K562 (cell line): ENCODE results near the gene CNTF. TPM values are rescaled to one million over a fixed set of nuclear protein-coding genes. Genes with fewer than 3 reads are reported as not detected.
A peak's percentile ranks its signal among the peaks of the same experiment; 100 is the strongest.

Source experiments
- ATAC-seq: fragments of 200-7000 bp; cut with Tn5 transposase; 3 replicates; pipeline ENCODE4 v1.9.1; 2020; ENCODE audit warnings: moderate library complexity
- BruUV-seq: library from RNA; stranded (reverse); fragments of 400-500 nt; replicated peaks from 2 replicates; lab custom pipeline; 2021; lab: Mats Ljungman, UMichigan
- CTCF ChIA-PET: fragments of 300-600 bp; formaldehyde crosslinking; extraction: SDS; loops from one replicate; lab custom pipeline; 2021; ENCODE audit warnings: low intra/inter-chr PET ratio; lab: Yijun Ruan, JAX
- POLR2A ChIA-PET: fragments of 300-600, 350-650 bp; sonication (Branson Sonifier 250); formaldehyde crosslinking; extraction: SDS; loops from one replicate; lab custom pipeline; 2021; ENCODE audit warnings: antibody characterized with exemption, inconsistent platforms; lab: Yijun Ruan, JAX
- DNase-seq, 4 experiments: peaks; one replicate each; pipeline versions ENCODE4 v3.0.0 to v3.0.0-alpha.2; 2011 to 2018; ENCODE audit warnings: low spot score in 3 of 4, mixed read lengths in 3 of 4; ENCODE audit errors: extremely low read depth in 1 of 4
- FAIRE-seq: peaks from 2 replicates; lab custom pipeline; 2011; peaks lifted over from hg19 to GRCh38; lab: Jason Lieb, UNC
- H2AFZ ChIP-seq: 2 replicates; pipeline ENCODE4 v1.6.0; 2011; ENCODE audit warnings: low read depth, low read length, control low read depth, inconsistent platforms
- H3K27ac ChIP-seq: fragments of 200-600 bp; 3 replicates; pipeline ENCODE4 v1.8.0; 2011; ENCODE audit warnings: low read depth, mild to moderate bottlenecking, control low read depth, inconsistent platforms, low read length, moderate library complexity, mixed read lengths; ENCODE audit errors: extremely low read depth
- H3K27me3 ChIP-seq, 2 experiments: fragments of 300-600 bp in 1 of 2; 2 replicates in 1 of 2; 3 replicates in 1 of 2; pipeline versions ENCODE4 v1.6.0 to v1.8.0; 2011; ENCODE audit warnings: inconsistent platforms in 2 of 2, low read length in 2 of 2, mild to moderate bottlenecking in 1 of 2, mixed read lengths in 1 of 2, moderate library complexity in 1 of 2; ENCODE audit not compliant: control insufficient read depth in 2 of 2, insufficient read depth in 2 of 2
- H3K36me3 ChIP-seq: fragments of 300-600 bp; 3 replicates; pipeline ENCODE4 v1.8.0; 2011; ENCODE audit warnings: mild to moderate bottlenecking, low read length, inconsistent platforms; ENCODE audit not compliant: control insufficient read depth, insufficient read depth
- H3K4me1 ChIP-seq, 2 experiments: fragments of 200-600 bp in 1 of 2; replicated peaks in 1 of 2; 2 replicates in 1 of 2; 3 replicates in 1 of 2; pipeline versions ENCODE4 v1.5.1 to v1.8.0; 2011; ENCODE audit warnings: inconsistent platforms in 2 of 2, low read length in 2 of 2, mild to moderate bottlenecking in 1 of 2, mixed read lengths in 1 of 2, moderate library complexity in 1 of 2; ENCODE audit not compliant: control insufficient read depth in 2 of 2, insufficient read depth in 2 of 2
- H3K4me2 ChIP-seq: 2 replicates; pipeline ENCODE4 v1.6.1; 2011; ENCODE audit warnings: low read length, control low read depth, inconsistent platforms, mixed read lengths; ENCODE audit not compliant: insufficient read depth
- H3K4me3 ChIP-seq: fragments of 200-600 bp; sonication (generic), shearing (Covaris generic); 2 replicates; pipeline ENCODE4 v1.5.1; 2016; ENCODE audit warnings: control low read depth, inconsistent platforms
- H3K79me2 ChIP-seq: fragments of 200-600 bp; 3 replicates; pipeline ENCODE4 v1.8.0; 2011; ENCODE audit warnings: low read length, inconsistent platforms; ENCODE audit not compliant: control insufficient read depth, insufficient read depth
- H3K9ac ChIP-seq, 2 experiments: 2 replicates each; pipeline versions ENCODE4 v1.6.0 to v1.6.1; 2011; ENCODE audit warnings: low read depth in 2 of 2, low read length in 2 of 2, control low read depth in 1 of 2, inconsistent platforms in 1 of 2, mild to moderate bottlenecking in 1 of 2, mixed read lengths in 1 of 2; ENCODE audit not compliant: insufficient read depth in 1 of 2
- H3K9me1 ChIP-seq: one replicate; pipeline ENCODE4 v1.6.0; 2011; ENCODE audit warnings: inconsistent platforms, mild to moderate bottlenecking, low read length, moderate library complexity; ENCODE audit not compliant: control insufficient read depth, insufficient read depth
- H3K9me3 ChIP-seq: replicated peaks from 2 replicates; pipeline ENCODE4 v1.5.1; 2011; ENCODE audit warnings: low read depth, low read length, inconsistent platforms; ENCODE audit not compliant: control insufficient read depth, insufficient read depth
- H4K20me1 ChIP-seq: replicated peaks from 2 replicates; pipeline ENCODE4 v1.6.1; 2011; ENCODE audit warnings: low read length, inconsistent platforms, mixed read lengths; ENCODE audit not compliant: control insufficient read depth, insufficient read depth
- ESRRB ChIP-seq: fragments of 250-450 bp; sonication (Bioruptor Pico); IDR thresholded peaks from 2 replicates; pipeline ENCODE4 v1.5.0; 2020; ENCODE audit warnings: mild to moderate bottlenecking, moderate library complexity, borderline replicate concordance
- MLLT1 ChIP-seq, 2 experiments: fragments of 450-650 bp; IDR thresholded peaks; 2 replicates each; pipeline ENCODE4 v1.6.1; 2016
- OTX1 ChIP-seq: fragments of 450-650 bp; formaldehyde crosslinking; IDR thresholded peaks from 2 replicates; pipeline ENCODE4 v1.4.0; 2022; ENCODE audit warnings: mild to moderate bottlenecking
- ZEB2 ChIP-seq: fragments of 450-650 bp; IDR thresholded peaks from 2 replicates; pipeline ENCODE4 v1.6.1; 2016
- ZFP36 ChIP-seq: fragments of 150-350 bp; IDR thresholded peaks from 2 replicates; pipeline ENCODE4 v1.6.1; 2018; ENCODE audit warnings: low read length, low read depth; ENCODE audit not compliant: partially characterized antibody
- ZNF586 ChIP-seq: fragments of 450-650 bp; formaldehyde crosslinking; conservative IDR thresholded peaks from 2 replicates; pipeline ENCODE4 v1.4.0; 2020; ENCODE audit warnings: mild to moderate bottlenecking, moderate library complexity
- WGBS: fragments of 100-300 bp; shearing (Covaris generic); methylation state at CpG from one replicate; pipeline ENCODE4 v1.1.6; 2016; ENCODE audit warnings: low coverage, mixed read lengths; ENCODE audit not compliant: insufficient coverage; ENCODE audit errors: missing lambda C conversion rate; 5-methylcytosine and 5-hydroxymethylcytosine counted together
- in situ Hi-C: fragments of 300-500 bp; cut with MboI; formaldehyde crosslinking; loops from 4 replicates; pipeline ENCODE4 v1.15.0; 2018; ENCODE audit warnings: inconsistent platforms, mixed read lengths
- intact Hi-C: fragments of 100-400 bp; cut with micrococcal nuclease; formaldehyde crosslinking; loops from 2 replicates; pipeline ENCODE4 v1.14.2; 2022
- polyA plus RNA-seq, 8 experiments: library from polyadenylated mRNA; depleted of rRNA in 4 of 8; stranded (reverse) in 5 of 8; unstranded in 3 of 8; fragments of >200 nt; fragmentation: Nextera tagmentation in 2 of 8; fragmentation: Illumina TruSeq in 1 of 8; extraction: Ambion mirVana in 2 of 8; extraction: Trizol in 1 of 8; gene quantifications; 2 replicates each; pipeline versions ENCODE4 v1.2.1 to v1.2.3, GENCODE V29; 2011 to 2014; ENCODE audit warnings: inconsistent platforms in 1 of 8, missing spikeins in 1 of 8
- total RNA-seq, 7 experiments: library from RNA; depleted of rRNA in 6 of 7; stranded (reverse); fragments of >200 nt in 6 of 7; fragmentation: Illumina TruSeq in 2 of 7; extraction: Trizol in 2 of 7; gene quantifications; 2 replicates each; pipeline versions ENCODE4 v1.2.1 to v1.2.3, GENCODE V29; 2011 to 2021; ENCODE audit warnings: low replicate concordance in 1 of 7
- TF ChIP-seq, protein P1 (sequence below): sonication (generic); formaldehyde crosslinking; IDR thresholded peaks from 2 replicates; pipeline ENCODE4 v1.8.1; 2023; ENCODE audit warnings: mild to moderate bottlenecking, missing genetic modification reagents
- TF ChIP-seq, protein P2 (sequence below): sonication (generic); formaldehyde crosslinking; IDR thresholded peaks from 2 replicates; pipeline ENCODE4 v1.9.0; 2022; ENCODE audit warnings: mild to moderate bottlenecking, missing genetic modification reagents
- TF ChIP-seq, protein P3 (sequence below): fragments of 450-650 bp; formaldehyde crosslinking; IDR thresholded peaks from 2 replicates; pipeline ENCODE4 v1.4.0; 2020; ENCODE audit warnings: mild to moderate bottlenecking, moderate library complexity
- TF ChIP-seq, protein P4 (sequence below): fragments of 450-650 bp; IDR thresholded peaks from 2 replicates; pipeline ENCODE4 v1.6.1; 2016
- TF ChIP-seq, protein P5 (sequence below): sonication (generic); IDR thresholded peaks from 2 replicates; pipeline ENCODE4 v1.6.1; 2016

Gene CNTF
- total and polyA plus RNA-seq, 9 of the 15 experiments (the other 6 are each of a cell fraction or from before 2014, with no cell fraction given) = 0.17 to 5.0 (median 2.3) TPM

DNA sequence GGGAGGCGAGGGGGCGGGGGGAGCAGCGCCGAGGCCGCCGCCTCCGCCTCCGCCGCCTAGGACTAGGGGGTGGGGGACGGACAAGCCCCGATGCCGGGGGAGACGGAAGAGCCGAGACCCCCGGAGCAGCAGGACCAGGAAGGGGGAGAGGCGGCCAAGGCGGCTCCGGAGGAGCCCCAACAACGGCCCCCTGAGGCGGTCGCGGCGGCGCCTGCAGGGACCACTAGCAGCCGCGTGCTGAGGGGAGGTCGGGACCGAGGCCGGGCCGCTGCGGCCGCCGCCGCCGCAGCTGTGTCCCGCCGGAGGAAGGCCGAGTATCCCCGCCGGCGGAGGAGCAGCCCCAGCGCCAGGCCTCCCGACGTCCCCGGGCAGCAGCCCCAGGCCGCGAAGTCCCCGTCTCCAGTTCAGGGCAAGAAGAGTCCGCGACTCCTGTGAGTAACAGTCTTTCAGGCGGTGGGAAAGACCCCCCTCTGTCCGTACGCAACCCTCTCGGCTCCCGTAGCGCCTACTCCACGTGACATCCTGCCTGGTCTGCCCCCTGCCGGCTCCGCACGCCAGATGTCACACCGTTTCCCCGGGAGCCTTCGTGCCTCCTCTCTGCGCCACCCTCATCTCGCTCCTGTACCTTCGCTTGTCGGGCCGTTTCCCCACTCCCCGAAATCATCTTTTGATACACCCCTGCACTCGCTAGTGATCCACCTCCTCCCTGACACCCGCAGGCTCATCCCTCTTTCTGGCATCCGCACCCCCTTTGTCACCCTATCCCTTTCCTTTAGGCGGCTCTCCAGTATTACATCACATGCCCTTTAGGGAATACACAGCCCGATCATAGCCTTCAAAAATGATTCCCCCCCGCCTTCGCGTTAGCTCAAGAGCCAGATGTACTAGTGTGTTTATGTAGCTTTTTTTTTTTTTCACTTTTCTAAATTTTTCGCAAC, 43.0 kb upstream of the CNTF start (continued):
- TF ChIP-seq ZEB2 (peak; percentile 76; the same call in 1 of the 2 replicates), ZNF586 (CRISPR knock-in tag) (no peak)
- TF ChIP-seq, protein P1, sequence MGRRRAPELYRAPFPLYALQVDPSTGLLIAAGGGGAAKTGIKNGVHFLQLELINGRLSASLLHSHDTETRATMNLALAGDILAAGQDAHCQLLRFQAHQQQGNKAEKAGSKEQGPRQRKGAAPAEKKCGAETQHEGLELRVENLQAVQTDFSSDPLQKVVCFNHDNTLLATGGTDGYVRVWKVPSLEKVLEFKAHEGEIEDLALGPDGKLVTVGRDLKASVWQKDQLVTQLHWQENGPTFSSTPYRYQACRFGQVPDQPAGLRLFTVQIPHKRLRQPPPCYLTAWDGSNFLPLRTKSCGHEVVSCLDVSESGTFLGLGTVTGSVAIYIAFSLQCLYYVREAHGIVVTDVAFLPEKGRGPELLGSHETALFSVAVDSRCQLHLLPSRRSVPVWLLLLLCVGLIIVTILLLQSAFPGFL (CRISPR knock-in tag) = no peak
- TF ChIP-seq, protein P2, sequence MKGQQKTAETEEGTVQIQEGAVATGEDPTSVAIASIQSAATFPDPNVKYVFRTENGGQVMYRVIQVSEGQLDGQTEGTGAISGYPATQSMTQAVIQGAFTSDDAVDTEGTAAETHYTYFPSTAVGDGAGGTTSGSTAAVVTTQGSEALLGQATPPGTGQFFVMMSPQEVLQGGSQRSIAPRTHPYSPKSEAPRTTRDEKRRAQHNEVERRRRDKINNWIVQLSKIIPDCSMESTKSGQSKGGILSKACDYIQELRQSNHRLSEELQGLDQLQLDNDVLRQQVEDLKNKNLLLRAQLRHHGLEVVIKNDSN (CRISPR knock-in tag) = peak; percentile 99

GRCh38 chr11:58580311-58580710, 42.2 kb upstream of the CNTF start:
- intact Hi-C loops = no loop called here
- no peak overlapping the region for H2AFZ ChIP-seq
- in situ Hi-C loops = no loop called here
- peaks cover 5% of the 10 kb centered on the region; the same call in 1 of the 2 replicates for H4K20me1 ChIP-seq
- POLR2A ChIA-PET = interaction anchor here (1.2 kb wide), 1 partner anchor 18 kb away, joined by 3 read pairs; no protein-coding TSS in a partner anchor
- peak overlapping the region; percentile 2 to 99; a peak in 3 of 4 replicates for H3K9ac ChIP-seq
- H3K4me3 ChIP-seq = peak overlapping the region; percentile 87
- FAIRE-seq = no peak
- peak overlapping the region; percentile 94 for H3K4me2 ChIP-seq
- TSS peak; percentile 36 for BruUV-seq
- CTCF ChIA-PET = interaction anchor here (0.8 to 1.3 kb wide), 2 partner anchors 208 to 590 kb away, joined by 3 to 4 read pairs; no protein-coding TSS in a partner anchor
- H3K79me2 ChIP-seq = peaks cover 85% of the 10 kb centered on the region
- peak overlapping the region; percentile 98; the same call in 2 of the 3 replicates for H3K27ac ChIP-seq
- no peaks in the 10 kb centered on the region for H3K9me3 ChIP-seq
- no peaks in the 10 kb centered on the region for H3K9me1 ChIP-seq
- ATAC-seq = no peak
- H3K27me3 ChIP-seq = no peaks in the 10 kb centered on the region
- no peak for DNase-seq
- WGBS = 3% methylated on average over 2 of the region's 2 CpGs
- H3K36me3 ChIP-seq = peaks cover 27% of the 10 kb centered on the region
- H3K4me1 ChIP-seq = peaks cover 12 to 14% of the 10 kb centered on the region in 2 experiments
- no peak for TF ChIP-seq MLLT1 (IDR thresholded peaks at IDR 0.05)
- TF ChIP-seq OTX1 (CRISPR knock-in tag) = no peak
- no peak for TF ChIP-seq ESRRB (CRISPR knock-in tag)
- TF ChIP-seq ZFP36 = no peak
- TF ChIP-seq, protein P3, sequence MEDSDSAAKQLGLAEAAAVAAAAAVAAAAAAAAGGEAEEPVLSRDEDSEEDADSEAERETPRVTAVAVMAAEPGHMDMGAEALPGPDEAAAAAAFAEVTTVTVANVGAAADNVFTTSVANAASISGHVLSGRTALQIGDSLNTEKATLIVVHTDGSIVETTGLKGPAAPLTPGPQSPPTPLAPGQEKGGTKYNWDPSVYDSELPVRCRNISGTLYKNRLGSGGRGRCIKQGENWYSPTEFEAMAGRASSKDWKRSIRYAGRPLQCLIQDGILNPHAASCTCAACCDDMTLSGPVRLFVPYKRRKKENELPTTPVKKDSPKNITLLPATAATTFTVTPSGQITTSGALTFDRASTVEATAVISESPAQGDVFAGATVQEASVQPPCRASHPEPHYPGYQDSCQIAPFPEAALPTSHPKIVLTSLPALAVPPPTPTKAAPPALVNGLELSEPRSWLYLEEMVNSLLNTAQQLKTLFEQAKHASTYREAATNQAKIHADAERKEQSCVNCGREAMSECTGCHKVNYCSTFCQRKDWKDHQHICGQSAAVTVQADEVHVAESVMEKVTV (CRISPR knock-in tag) = no peak
- TF ChIP-seq, protein P4, sequence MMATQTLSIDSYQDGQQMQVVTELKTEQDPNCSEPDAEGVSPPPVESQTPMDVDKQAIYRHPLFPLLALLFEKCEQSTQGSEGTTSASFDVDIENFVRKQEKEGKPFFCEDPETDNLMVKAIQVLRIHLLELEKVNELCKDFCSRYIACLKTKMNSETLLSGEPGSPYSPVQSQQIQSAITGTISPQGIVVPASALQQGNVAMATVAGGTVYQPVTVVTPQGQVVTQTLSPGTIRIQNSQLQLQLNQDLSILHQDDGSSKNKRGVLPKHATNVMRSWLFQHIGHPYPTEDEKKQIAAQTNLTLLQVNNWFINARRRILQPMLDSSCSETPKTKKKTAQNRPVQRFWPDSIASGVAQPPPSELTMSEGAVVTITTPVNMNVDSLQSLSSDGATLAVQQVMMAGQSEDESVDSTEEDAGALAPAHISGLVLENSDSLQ = no peak
- TF ChIP-seq, protein P5, sequence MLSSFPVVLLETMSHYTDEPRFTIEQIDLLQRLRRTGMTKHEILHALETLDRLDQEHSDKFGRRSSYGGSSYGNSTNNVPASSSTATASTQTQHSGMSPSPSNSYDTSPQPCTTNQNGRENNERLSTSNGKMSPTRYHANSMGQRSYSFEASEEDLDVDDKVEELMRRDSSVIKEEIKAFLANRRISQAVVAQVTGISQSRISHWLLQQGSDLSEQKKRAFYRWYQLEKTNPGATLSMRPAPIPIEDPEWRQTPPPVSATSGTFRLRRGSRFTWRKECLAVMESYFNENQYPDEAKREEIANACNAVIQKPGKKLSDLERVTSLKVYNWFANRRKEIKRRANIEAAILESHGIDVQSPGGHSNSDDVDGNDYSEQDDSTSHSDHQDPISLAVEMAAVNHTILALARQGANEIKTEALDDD = no peak
